HEK293 (cell line): ENCODE measurements around the gene PPARD.

Experiments
- CTCF ChIA-PET: fragments of 350-600 bp; formaldehyde crosslinking; extraction: SDS; loops from one replicate; lab custom pipeline; 2021; ENCODE audit warnings: antibody characterized with exemption; lab: Yijun Ruan, JAX
- POLR2A ChIA-PET: fragments of 300-600 bp; formaldehyde crosslinking; extraction: SDS; loops from one replicate; lab custom pipeline; 2020; ENCODE audit warnings: antibody characterized with exemption, inconsistent platforms; lab: Yijun Ruan, JAX
- H3K27ac ChIP-seq: fragments of 200-500 bp; sonication (Bioruptor generic); 2 replicates; pipeline ENCODE4 v1.5.1; 2014; ENCODE audit warnings: low read depth, low read length, control low read depth, inconsistent platforms; ENCODE audit errors: extremely low read depth
- H3K36me3 ChIP-seq, 2 experiments: fragments of 200-500 bp in 1 of 2; sonication (Bioruptor generic) in 1 of 2; 1 replicate in 1 of 2; 2 replicates in 1 of 2; pipeline ENCODE4 v1.5.1; 2014 to 2017; ENCODE audit warnings: inconsistent platforms in 2 of 2, low read length in 2 of 2; ENCODE audit not compliant: control insufficient read depth in 2 of 2, insufficient read depth in 1 of 2
- H3K4me1 ChIP-seq: fragments of 200-500 bp; sonication (Bioruptor generic); 2 replicates; pipeline ENCODE4 v1.5.1; 2014; ENCODE audit warnings: mild to moderate bottlenecking, low read length, inconsistent platforms; ENCODE audit not compliant: control insufficient read depth, insufficient read depth
- H3K4me3 ChIP-seq: 2 replicates; pipeline ENCODE4 v1.5.1; 2011; ENCODE audit warnings: low read depth, mild to moderate bottlenecking, control low read depth, low read length, moderate library complexity
- H3K9me3 ChIP-seq: fragments of 200-500 bp; sonication (Bioruptor generic); 2 replicates; pipeline ENCODE4 v1.5.1; 2014; ENCODE audit warnings: low read depth, low read length, inconsistent platforms; ENCODE audit not compliant: control insufficient read depth, insufficient read depth
- GFI1B ChIP-seq: fragments of 450-650 bp; formaldehyde crosslinking; IDR thresholded peaks from 2 replicates; pipeline ENCODE4 v1.5.1; 2016; ENCODE audit warnings: missing biosample characterization, missing genetic modification characterization
- OSR2 ChIP-seq: fragments of 450-650 bp; formaldehyde crosslinking; IDR thresholded peaks from 2 replicates; pipeline ENCODE4 v1.5.1; 2016; ENCODE audit warnings: missing biosample characterization, missing genetic modification characterization
- YY1 ChIP-seq: fragments of 450-650 bp; formaldehyde crosslinking; IDR thresholded peaks from 2 replicates; pipeline ENCODE4 v1.5.1; 2018; ENCODE audit warnings: missing biosample characterization, missing genetic modification characterization
- ZNF112 ChIP-seq: fragments of 450-650 bp; formaldehyde crosslinking; IDR thresholded peaks from 2 replicates; pipeline ENCODE4 v1.5.0; 2017; ENCODE audit warnings: missing biosample characterization, missing genetic modification characterization
- ZNF138 ChIP-seq: fragments of 450-650 bp; formaldehyde crosslinking; IDR thresholded peaks from 2 replicates; pipeline ENCODE4 v1.5.1; 2016; ENCODE audit warnings: missing biosample characterization, missing genetic modification characterization, borderline replicate concordance
- ZNF155 ChIP-seq: fragments of 450-650 bp; formaldehyde crosslinking; IDR thresholded peaks from 2 replicates; pipeline ENCODE4 v1.5.1; 2016; ENCODE audit warnings: missing biosample characterization, missing genetic modification characterization
- ZNF23 ChIP-seq: fragments of 450-650 bp; formaldehyde crosslinking; IDR thresholded peaks from 2 replicates; pipeline ENCODE4 v1.5.1; 2016; ENCODE audit warnings: missing biosample characterization, missing genetic modification characterization, borderline replicate concordance
- ZNF239 ChIP-seq: fragments of 450-650 bp; formaldehyde crosslinking; IDR thresholded peaks from 2 replicates; pipeline ENCODE4 v1.5.1; 2016; ENCODE audit warnings: missing biosample characterization, missing genetic modification characterization
- ZNF248 ChIP-seq: fragments of 450-650 bp; formaldehyde crosslinking; IDR thresholded peaks from 2 replicates; pipeline ENCODE4 v1.5.1; 2017; ENCODE audit warnings: missing biosample characterization, missing genetic modification characterization
- ZNF274 ChIP-seq, 2 experiments: fragments of 200-500 bp in 1 of 2; fragments of 450-650 bp in 1 of 2; sonication (Bioruptor generic) in 1 of 2; formaldehyde crosslinking in 1 of 2; IDR thresholded peaks; 2 replicates each; pipeline versions ENCODE4 v1.5.1 to v1.6.1; 2014 to 2016; ENCODE audit warnings: borderline replicate concordance in 1 of 2, inconsistent platforms in 1 of 2, low read length in 1 of 2, missing biosample characterization in 1 of 2, missing genetic modification characterization in 1 of 2
- ZNF354C ChIP-seq: fragments of 450-650 bp; formaldehyde crosslinking; IDR thresholded peaks from 2 replicates; pipeline ENCODE4 v1.5.1; 2016; ENCODE audit warnings: missing biosample characterization, missing genetic modification characterization, low read depth, borderline replicate concordance
- ZNF404 ChIP-seq: fragments of 450-650 bp; formaldehyde crosslinking; IDR thresholded peaks from 2 replicates; pipeline ENCODE4 v1.5.1; 2017; ENCODE audit warnings: missing biosample characterization, missing genetic modification characterization
- ZNF558 ChIP-seq: fragments of 450-650 bp; formaldehyde crosslinking; IDR thresholded peaks from 2 replicates; pipeline ENCODE4 v1.5.1; 2016; ENCODE audit warnings: missing biosample characterization, missing genetic modification characterization
- ZNF560 ChIP-seq: fragments of 450-650 bp; formaldehyde crosslinking; IDR thresholded peaks from 2 replicates; pipeline ENCODE4 v1.5.1; 2017; ENCODE audit warnings: missing biosample characterization, missing genetic modification characterization, borderline replicate concordance
- ZNF596 ChIP-seq: fragments of 450-650 bp; IDR thresholded peaks from 2 replicates; pipeline ENCODE4 v1.5.0; 2018; ENCODE audit warnings: missing biosample characterization, mild to moderate bottlenecking, missing genetic modification characterization, moderate library complexity
- ZNF600 ChIP-seq: fragments of 450-650 bp; formaldehyde crosslinking; IDR thresholded peaks from 2 replicates; pipeline ENCODE4 v1.5.1; 2016; ENCODE audit warnings: missing biosample characterization, missing genetic modification characterization
- ZNF610 ChIP-seq: fragments of 450-650 bp; formaldehyde crosslinking; IDR thresholded peaks from 2 replicates; pipeline ENCODE4 v1.5.1; 2016; ENCODE audit warnings: missing biosample characterization, missing genetic modification characterization, borderline replicate concordance
- ZNF623 ChIP-seq: fragments of 450-650 bp; formaldehyde crosslinking; IDR thresholded peaks from 2 replicates; pipeline ENCODE4 v1.5.1; 2016; ENCODE audit warnings: missing biosample characterization, missing genetic modification characterization
- ZNF626 ChIP-seq: fragments of 450-650 bp; sonication (Bioruptor Pico); formaldehyde crosslinking; IDR thresholded peaks from 2 replicates; pipeline ENCODE4 v1.5.1; 2018; ENCODE audit warnings: missing biosample characterization, missing genetic modification characterization, inconsistent platforms
- ZNF664 ChIP-seq: fragments of 450-650 bp; formaldehyde crosslinking; IDR thresholded peaks from 2 replicates; pipeline ENCODE4 v1.5.1; 2016; ENCODE audit warnings: missing biosample characterization, missing genetic modification characterization
- TF ChIP-seq, protein P1 (sequence below): fragments of 450-650 bp; formaldehyde crosslinking; IDR thresholded peaks from 2 replicates; pipeline ENCODE4 v1.5.1; 2017; ENCODE audit warnings: missing biosample characterization, missing genetic modification characterization
- TF ChIP-seq, protein P2 (sequence below): fragments of 450-650 bp; formaldehyde crosslinking; IDR thresholded peaks from 2 replicates; pipeline ENCODE4 v1.5.1; 2016; ENCODE audit warnings: missing biosample characterization, missing genetic modification characterization
- TF ChIP-seq, protein P3 (sequence below): sonication (generic); formaldehyde crosslinking; IDR thresholded peaks from 2 replicates; pipeline ENCODE4 v1.8.1; 2022; ENCODE audit warnings: mild to moderate bottlenecking, moderate library complexity, missing genetic modification reagents
- TF ChIP-seq, protein P4 (sequence below): fragments of 450-650 bp; formaldehyde crosslinking; IDR thresholded peaks from 2 replicates; pipeline ENCODE4 v1.5.1; 2016; ENCODE audit warnings: missing biosample characterization, missing genetic modification characterization, borderline replicate concordance
- TF ChIP-seq, protein P5 (sequence below): fragments of 450-650 bp; formaldehyde crosslinking; IDR thresholded peaks from 2 replicates; pipeline ENCODE4; 2016; ENCODE audit warnings: missing biosample characterization, missing genetic modification characterization
- TF ChIP-seq, protein P6 (sequence below): fragments of 450-650 bp; formaldehyde crosslinking; IDR thresholded peaks from 2 replicates; pipeline ENCODE4 v1.5.1; 2016; ENCODE audit warnings: missing biosample characterization, missing genetic modification characterization

PPARD gene

DNA sequence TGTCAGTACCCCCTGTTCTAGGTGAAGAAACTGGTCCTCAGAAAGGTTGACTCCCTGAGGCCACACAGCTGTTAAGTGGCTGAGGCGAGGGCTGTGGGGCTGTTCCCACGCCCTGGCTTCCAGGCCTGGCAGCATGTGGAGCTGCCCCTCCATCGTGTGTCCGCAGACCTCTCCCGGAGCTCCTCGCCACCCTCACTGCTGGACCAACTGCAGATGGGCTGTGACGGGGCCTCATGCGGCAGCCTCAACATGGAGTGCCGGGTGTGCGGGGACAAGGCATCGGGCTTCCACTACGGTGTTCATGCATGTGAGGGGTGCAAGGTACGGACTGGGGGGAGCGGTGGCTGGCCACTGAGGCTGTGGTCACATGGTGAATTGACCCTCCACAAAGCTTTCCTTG lies 77.6 kb downstream of the PPARD start:
- H3K4me3 ChIP-seq, result no peak overlapping the region
- H3K27ac ChIP-seq, result no peak overlapping the region
- CTCF ChIA-PET, result interaction anchor here (0.6 to 3.9 kb wide), 13 partner anchors 8 to 228 kb away, joined by 3 to 53 read pairs (median 4); partner anchors contain the start of genes FANCE, PPARD and RPL10A

DNA sequence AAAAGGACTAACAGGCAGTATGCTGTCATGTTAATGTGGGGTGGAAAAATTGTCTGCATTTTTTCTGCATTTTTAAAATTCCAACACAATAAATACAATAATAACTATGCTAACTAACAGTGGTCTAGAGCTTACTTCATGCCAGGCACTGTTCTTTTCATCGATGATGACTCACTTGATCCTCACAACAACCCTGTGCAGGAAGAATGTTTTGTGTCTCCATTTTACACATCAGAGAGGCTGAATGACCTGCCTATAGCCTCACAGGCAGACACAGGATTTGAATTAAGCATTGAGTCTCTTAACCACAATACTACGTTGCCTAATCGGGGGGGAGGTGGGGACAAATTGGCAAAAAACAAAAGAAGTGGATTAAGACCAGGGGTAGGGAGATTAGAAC lies 82.9 kb downstream of the PPARD start:
- H3K36me3 ChIP-seq, result peaks cover 0 to 39% of the 10 kb centered on the region in 2 experiments; a peak in 1 of 3 replicates
- POLR2A ChIA-PET, result no interaction called here
- no peaks in the 10 kb centered on the region for H3K9me3 ChIP-seq
- H3K4me3 ChIP-seq, result no peak overlapping the region
- no peaks in the 10 kb centered on the region for H3K4me1 ChIP-seq
- H3K27ac ChIP-seq, result no peak overlapping the region
- CTCF ChIA-PET, result interaction anchor here (0.8 to 1.6 kb wide), 2 partner anchors 10 to 17 kb away, joined by 3 to 5 read pairs; no protein-coding TSS in a partner anchor
- TF ChIP-seq ZNF558 (no peak), ZNF138 (tag by site-specific recombination) (no peak), ZNF239 (tag by site-specific recombination) (no peak), GFI1B (tag by site-specific recombination) (no peak), YY1 (tag by site-specific recombination) (no peak), ZNF560 (no peak), ZNF623 (tag by site-specific recombination) (no peak), ZNF274 (IDR thresholded peaks at IDR 0.05; ENCODE audit: low read length) (no peak), ZNF274 (tag by site-specific recombination; IDR thresholded peaks at IDR 0.05; ENCODE audit: borderline replicate concordance) (no peak), ZNF404 (tag by site-specific recombination) (no peak), ZNF664 (no peak)
- TF ChIP-seq, protein P1, sequence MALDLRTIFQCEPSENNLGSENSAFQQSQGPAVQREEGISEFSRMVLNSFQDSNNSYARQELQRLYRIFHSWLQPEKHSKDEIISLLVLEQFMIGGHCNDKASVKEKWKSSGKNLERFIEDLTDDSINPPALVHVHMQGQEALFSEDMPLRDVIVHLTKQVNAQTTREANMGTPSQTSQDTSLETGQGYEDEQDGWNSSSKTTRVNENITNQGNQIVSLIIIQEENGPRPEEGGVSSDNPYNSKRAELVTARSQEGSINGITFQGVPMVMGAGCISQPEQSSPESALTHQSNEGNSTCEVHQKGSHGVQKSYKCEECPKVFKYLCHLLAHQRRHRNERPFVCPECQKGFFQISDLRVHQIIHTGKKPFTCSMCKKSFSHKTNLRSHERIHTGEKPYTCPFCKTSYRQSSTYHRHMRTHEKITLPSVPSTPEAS, result no peak
- TF ChIP-seq, protein P2, sequence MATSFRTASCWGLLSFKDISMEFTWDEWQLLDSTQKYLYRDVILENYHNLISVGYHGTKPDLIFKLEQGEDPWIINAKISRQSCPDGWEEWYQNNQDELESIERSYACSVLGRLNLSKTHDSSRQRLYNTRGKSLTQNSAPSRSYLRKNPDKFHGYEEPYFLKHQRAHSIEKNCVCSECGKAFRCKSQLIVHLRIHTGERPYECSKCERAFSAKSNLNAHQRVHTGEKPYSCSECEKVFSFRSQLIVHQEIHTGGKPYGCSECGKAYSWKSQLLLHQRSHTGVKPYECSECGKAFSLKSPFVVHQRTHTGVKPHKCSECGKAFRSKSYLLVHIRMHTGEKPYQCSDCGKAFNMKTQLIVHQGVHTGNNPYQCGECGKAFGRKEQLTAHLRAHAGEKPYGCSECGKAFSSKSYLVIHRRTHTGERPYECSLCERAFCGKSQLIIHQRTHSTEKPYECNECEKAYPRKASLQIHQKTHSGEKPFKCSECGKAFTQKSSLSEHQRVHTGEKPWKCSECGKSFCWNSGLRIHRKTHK, result no peak
- TF ChIP-seq, protein P3, sequence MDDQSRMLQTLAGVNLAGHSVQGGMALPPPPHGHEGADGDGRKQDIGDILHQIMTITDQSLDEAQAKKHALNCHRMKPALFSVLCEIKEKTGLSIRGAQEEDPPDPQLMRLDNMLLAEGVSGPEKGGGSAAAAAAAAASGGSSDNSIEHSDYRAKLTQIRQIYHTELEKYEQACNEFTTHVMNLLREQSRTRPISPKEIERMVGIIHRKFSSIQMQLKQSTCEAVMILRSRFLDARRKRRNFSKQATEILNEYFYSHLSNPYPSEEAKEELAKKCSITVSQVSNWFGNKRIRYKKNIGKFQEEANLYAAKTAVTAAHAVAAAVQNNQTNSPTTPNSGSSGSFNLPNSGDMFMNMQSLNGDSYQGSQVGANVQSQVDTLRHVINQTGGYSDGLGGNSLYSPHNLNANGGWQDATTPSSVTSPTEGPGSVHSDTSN, result no peak

More for the DNA sequence above, 77.6 kb downstream of the PPARD start:
- peaks cover 1% of the 10 kb centered on the region for H3K4me1 ChIP-seq
- POLR2A ChIA-PET, result interaction anchor here (0.9 to 1.1 kb wide), 2 partner anchors 31 to 51 kb away, joined by 3 read pairs; no protein-coding TSS in a partner anchor
- H3K9me3 ChIP-seq, result no peaks in the 10 kb centered on the region
- peaks cover 0 to 37% of the 10 kb centered on the region in 2 experiments; a peak in 2 of 3 replicates for H3K36me3 ChIP-seq
- TF ChIP-seq ZNF354C (no peak), ZNF596 (no peak), ZNF610 (tag by site-specific recombination) (no peak), ZNF155 (tag by site-specific recombination) (no peak), ZNF600 (tag by site-specific recombination) (no peak), ZNF23 (tag by site-specific recombination) (no peak), ZNF138 (tag by site-specific recombination) (no peak), ZNF112 (tag by site-specific recombination) (no peak), OSR2 (tag by site-specific recombination) (no peak), ZNF248 (tag by site-specific recombination) (no peak), ZNF239 (tag by site-specific recombination) (no peak), ZNF626 (tag by site-specific recombination) (no peak)
- TF ChIP-seq, protein P4, sequence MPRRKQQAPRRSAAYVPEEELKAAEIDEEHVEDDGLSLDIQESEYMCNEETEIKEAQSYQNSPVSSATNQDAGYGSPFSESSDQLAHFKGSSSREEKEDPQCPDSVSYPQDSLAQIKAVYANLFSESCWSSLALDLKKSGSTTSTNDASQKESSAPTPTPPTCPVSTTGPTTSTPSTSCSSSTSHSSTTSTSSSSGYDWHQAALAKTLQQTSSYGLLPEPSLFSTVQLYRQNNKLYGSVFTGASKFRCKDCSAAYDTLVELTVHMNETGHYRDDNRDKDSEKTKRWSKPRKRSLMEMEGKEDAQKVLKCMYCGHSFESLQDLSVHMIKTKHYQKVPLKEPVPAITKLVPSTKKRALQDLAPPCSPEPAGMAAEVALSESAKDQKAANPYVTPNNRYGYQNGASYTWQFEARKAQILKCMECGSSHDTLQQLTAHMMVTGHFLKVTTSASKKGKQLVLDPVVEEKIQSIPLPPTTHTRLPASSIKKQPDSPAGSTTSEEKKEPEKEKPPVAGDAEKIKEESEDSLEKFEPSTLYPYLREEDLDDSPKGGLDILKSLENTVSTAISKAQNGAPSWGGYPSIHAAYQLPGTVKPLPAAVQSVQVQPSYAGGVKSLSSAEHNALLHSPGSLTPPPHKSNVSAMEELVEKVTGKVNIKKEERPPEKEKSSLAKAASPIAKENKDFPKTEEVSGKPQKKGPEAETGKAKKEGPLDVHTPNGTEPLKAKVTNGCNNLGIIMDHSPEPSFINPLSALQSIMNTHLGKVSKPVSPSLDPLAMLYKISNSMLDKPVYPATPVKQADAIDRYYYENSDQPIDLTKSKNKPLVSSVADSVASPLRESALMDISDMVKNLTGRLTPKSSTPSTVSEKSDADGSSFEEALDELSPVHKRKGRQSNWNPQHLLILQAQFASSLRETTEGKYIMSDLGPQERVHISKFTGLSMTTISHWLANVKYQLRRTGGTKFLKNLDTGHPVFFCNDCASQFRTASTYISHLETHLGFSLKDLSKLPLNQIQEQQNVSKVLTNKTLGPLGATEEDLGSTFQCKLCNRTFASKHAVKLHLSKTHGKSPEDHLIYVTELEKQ (tag by site-specific recombination), result no peak
- TF ChIP-seq, protein P5, sequence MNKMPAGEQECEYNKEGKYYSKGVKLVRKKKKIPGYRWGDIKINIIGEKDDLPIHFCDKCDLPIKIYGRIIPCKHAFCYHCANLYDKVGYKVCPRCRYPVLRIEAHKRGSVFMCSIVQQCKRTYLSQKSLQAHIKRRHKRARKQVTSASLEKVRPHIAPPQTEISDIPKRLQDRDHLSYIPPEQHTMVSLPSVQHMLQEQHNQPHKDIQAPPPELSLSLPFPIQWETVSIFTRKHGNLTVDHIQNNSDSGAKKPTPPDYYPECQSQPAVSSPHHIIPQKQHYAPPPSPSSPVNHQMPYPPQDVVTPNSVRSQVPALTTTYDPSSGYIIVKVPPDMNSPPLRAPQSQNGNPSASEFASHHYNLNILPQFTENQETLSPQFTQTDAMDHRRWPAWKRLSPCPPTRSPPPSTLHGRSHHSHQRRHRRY (tag by site-specific recombination), result no peak
- TF ChIP-seq, protein P6, sequence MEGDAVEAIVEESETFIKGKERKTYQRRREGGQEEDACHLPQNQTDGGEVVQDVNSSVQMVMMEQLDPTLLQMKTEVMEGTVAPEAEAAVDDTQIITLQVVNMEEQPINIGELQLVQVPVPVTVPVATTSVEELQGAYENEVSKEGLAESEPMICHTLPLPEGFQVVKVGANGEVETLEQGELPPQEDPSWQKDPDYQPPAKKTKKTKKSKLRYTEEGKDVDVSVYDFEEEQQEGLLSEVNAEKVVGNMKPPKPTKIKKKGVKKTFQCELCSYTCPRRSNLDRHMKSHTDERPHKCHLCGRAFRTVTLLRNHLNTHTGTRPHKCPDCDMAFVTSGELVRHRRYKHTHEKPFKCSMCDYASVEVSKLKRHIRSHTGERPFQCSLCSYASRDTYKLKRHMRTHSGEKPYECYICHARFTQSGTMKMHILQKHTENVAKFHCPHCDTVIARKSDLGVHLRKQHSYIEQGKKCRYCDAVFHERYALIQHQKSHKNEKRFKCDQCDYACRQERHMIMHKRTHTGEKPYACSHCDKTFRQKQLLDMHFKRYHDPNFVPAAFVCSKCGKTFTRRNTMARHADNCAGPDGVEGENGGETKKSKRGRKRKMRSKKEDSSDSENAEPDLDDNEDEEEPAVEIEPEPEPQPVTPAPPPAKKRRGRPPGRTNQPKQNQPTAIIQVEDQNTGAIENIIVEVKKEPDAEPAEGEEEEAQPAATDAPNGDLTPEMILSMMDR (tag by site-specific recombination), result no peak
